Caco-2 (cell line): ENCODE measurements around the gene RETREG1. TPM values are rescaled to one million over a fixed set of nuclear protein-coding genes. Genes with fewer than 3 reads are reported as not detected.
"Not testable (repeated sequence)": the region's sequence is repeated elsewhere in the genome, so short reads cannot be mapped to it uniquely, and the experiment has no call there.

Source experiments
- BruUV-seq: library from RNA; stranded (reverse); fragments of 400-500 nt; replicated peaks from 2 replicates; lab custom pipeline; 2021; lab: Mats Ljungman, UMichigan
- CTCF ChIA-PET: fragments of 300-600 bp; sonication (Branson Sonifier 250); formaldehyde crosslinking; loops from one replicate; lab custom pipeline; 2022; ENCODE audit warnings: antibody characterized with exemption; lab: Charles Lee
- POLR2A ChIA-PET: fragments of 300-600 bp; sonication (Branson Sonifier 250); formaldehyde crosslinking; loops from one replicate; lab custom pipeline; 2022; ENCODE audit warnings: antibody characterized with exemption; lab: Charles Lee
- DNase-seq, 2 experiments: peaks; one replicate each; pipeline versions ENCODE4 v3.0.0 to v3.0.0-alpha.2; 2020 to 2022
- H3K27me3 ChIP-seq: replicated peaks from 2 replicates; pipeline ENCODE4 v1.6.0; 2011; ENCODE audit warnings: low read length; ENCODE audit not compliant: control insufficient read depth, insufficient read depth
- H3K36me3 ChIP-seq: 2 replicates; pipeline ENCODE4 v1.5.1; 2011; ENCODE audit warnings: low read length; ENCODE audit not compliant: control insufficient read depth, insufficient read depth
- H3K4me1 ChIP-seq: fragments of 250-450 bp; sonication (Bioruptor Pico); 2 replicates; pipeline ENCODE4 v1.5.1; 2020; ENCODE audit warnings: mild to moderate bottlenecking
- H3K4me3 ChIP-seq: 2 replicates; pipeline ENCODE4 v1.5.1; 2011; ENCODE audit warnings: low read depth, mild to moderate bottlenecking, control low read depth, low read length
- H3K9me3 ChIP-seq: fragments of 250-450 bp; sonication (Bioruptor Pico); 2 replicates; pipeline ENCODE4 v1.5.1; 2020; ENCODE audit warnings: mild to moderate bottlenecking, moderate library complexity
- H3K27ac Mint-ChIP-seq: one replicate; pipeline ENCODE4 v1.8.0; 2022; ENCODE audit warnings: mixed read lengths; ENCODE audit not compliant: unreplicated experiment
- H3K27me3 Mint-ChIP-seq: one replicate; pipeline ENCODE4 v1.8.0; 2022; ENCODE audit warnings: mixed read lengths; ENCODE audit not compliant: insufficient read depth, unreplicated experiment
- H3K36me3 Mint-ChIP-seq: one replicate; pipeline ENCODE4 v1.8.0; 2022; ENCODE audit warnings: mild to moderate bottlenecking, mixed read lengths; ENCODE audit not compliant: insufficient read depth, unreplicated experiment
- H3K4me1 Mint-ChIP-seq: one replicate; pipeline ENCODE4 v1.8.0; 2022; ENCODE audit warnings: low read depth, mixed read lengths; ENCODE audit not compliant: unreplicated experiment
- H3K4me3 Mint-ChIP-seq: one replicate; pipeline ENCODE4 v1.8.0; 2022; ENCODE audit warnings: mild to moderate bottlenecking, moderate library complexity, mixed read lengths; ENCODE audit not compliant: unreplicated experiment
- H3K9me3 Mint-ChIP-seq: one replicate; pipeline ENCODE4 v1.8.0; 2022; ENCODE audit warnings: mixed read lengths; ENCODE audit not compliant: unreplicated experiment
- CTCF ChIP-seq, 2 experiments: fragments of 200-600 bp in 1 of 2; IDR thresholded peaks; 1 replicate in 1 of 2; 2 replicates in 1 of 2; pipeline versions ENCODE4 v1.5.1 to v1.8.0; 2011 to 2022; ENCODE audit warnings: antibody characterized with exemption in 1 of 2, control low read depth in 1 of 2, inconsistent platforms in 1 of 2, low read depth in 1 of 2, low read length in 1 of 2, mild to moderate bottlenecking in 1 of 2, moderate library complexity in 1 of 2; ENCODE audit not compliant: insufficient read depth in 1 of 2, severe bottlenecking in 1 of 2, unreplicated experiment in 1 of 2
- intact Hi-C: fragments of 100-400 bp; cut with micrococcal nuclease; formaldehyde crosslinking; loops from one replicate; pipeline ENCODE4 v1.10.0; 2022; ENCODE audit not compliant: unreplicated experiment
- total RNA-seq: library from RNA; stranded (reverse); gene quantifications from 2 replicates; pipeline ENCODE4 v1.2.3, GENCODE V29; 2022

Gene RETREG1
- total RNA-seq, 1 experiment from 2014 or later = 15.1 TPM

- H3K9me3 ChIP-seq = no peaks in the 10 kb centered on the region
- Mint-ChIP-seq H3K27me3 (no peaks in the 10 kb centered on the region), H3K4me1 (peaks cover 17% of the 10 kb centered on the region), H3K4me3 (no peak overlapping the region), H3K9me3 (no peaks in the 10 kb centered on the region), H3K36me3 (peaks cover 11% of the 10 kb centered on the region), H3K27ac (no peak overlapping the region)
- TF ChIP-seq CTCF (IDR thresholded peaks at IDR 0.05; ENCODE audit: insufficient read depth in 1 of 2, low read depth in 1 of 2, low read length in 1 of 2, severe bottlenecking in 1 of 2, unreplicated experiment in 1 of 2) = no peak
- no peaks in the 10 kb centered on the region for H3K36me3 ChIP-seq
- CTCF ChIA-PET = no interaction called here
- H3K4me1 ChIP-seq = peaks cover 22% of the 10 kb centered on the region
- H3K4me3 ChIP-seq = no peak overlapping the region
- POLR2A ChIA-PET = no interaction called here
- H3K27me3 ChIP-seq = no peaks in the 10 kb centered on the region
- no TSS peak for BruUV-seq
- no peak for DNase-seq
- intact Hi-C loops = no loop called here
Measured at GRCh38 chr5:16477541-16477940, 139.3 kb downstream of the RETREG1 start.

GRCh38 chr5:16476417-16476816 lies 140.4 kb downstream of the RETREG1 start:
- H3K27ac Mint-ChIP-seq, H3K27me3 ChIP-seq, H3K9me3 ChIP-seq, BruUV-seq, H3K9me3 Mint-ChIP-seq, intact Hi-C loops, CTCF ChIA-PET, H3K4me3 ChIP-seq, DNase-seq, H3K4me1 Mint-ChIP-seq, H3K36me3 ChIP-seq, POLR2A ChIA-PET, H3K27me3 Mint-ChIP-seq, H3K4me3 Mint-ChIP-seq: not testable (repeated sequence)
- H3K36me3 Mint-ChIP-seq = peaks cover 11% of the 10 kb centered on the region
- peaks cover 10% of the 10 kb centered on the region for H3K4me1 ChIP-seq

- Mint-ChIP-seq H3K9me3 (no peaks in the 10 kb centered on the region), H3K36me3 (peaks cover 11% of the 10 kb centered on the region), H3K27ac (no peak overlapping the region), H3K4me3 (no peak overlapping the region), H3K27me3 (no peaks in the 10 kb centered on the region), H3K4me1 (peaks cover 17% of the 10 kb centered on the region)
- intact Hi-C loops = no loop called here
- CTCF ChIA-PET = no interaction called here
- DNase-seq = no peak
- no peaks in the 10 kb centered on the region; the same call in 1 of the 2 replicates for H3K36me3 ChIP-seq
- BruUV-seq = no TSS peak
- POLR2A ChIA-PET = no interaction called here
- no peaks in the 10 kb centered on the region for H3K27me3 ChIP-seq
- no peaks in the 10 kb centered on the region for H3K9me3 ChIP-seq
- TF ChIP-seq CTCF (IDR thresholded peaks at IDR 0.05; ENCODE audit: insufficient read depth in 1 of 2, low read depth in 1 of 2, low read length in 1 of 2, severe bottlenecking in 1 of 2, unreplicated experiment in 1 of 2) = no peak
- 0 out of 2 replicates have a peak, but pooled peaks cover 9% of the 10 kb centered on the region for H3K4me1 ChIP-seq
- H3K4me3 ChIP-seq = no peak overlapping the region
Measured at GRCh38 chr5:16471387-16471786, 145.4 kb downstream of the RETREG1 start.
